DND-41 (cell line): ENCODE measurements around the gene OR11A1.

ENCODE experiments used
- CTCF ChIP-seq: IDR thresholded peaks from 2 replicates; pipeline ENCODE4 v1.5.1; 2012; ENCODE audit warnings: borderline replicate concordance, low read length, moderate library complexity, mild to moderate bottlenecking; ENCODE audit not compliant: poor library complexity, severe bottlenecking; ENCODE audit errors: extremely low read depth
- EZH2 ChIP-seq: IDR thresholded peaks from 3 replicates; pipeline ENCODE4 v1.6.1; 2012; ENCODE audit warnings: borderline replicate concordance, low read depth, mild to moderate bottlenecking, moderate library complexity, low read length, inconsistent platforms; ENCODE audit not compliant: severe bottlenecking

GRCh38 chr6:29466241-29466640 lies 9.4 kb upstream of the OR11A1 start:
- no peak for TF ChIP-seq CTCF
- TF ChIP-seq EZH2 = no peak
